K562 (cell line): Measurements from ENCODE around the gene VWA3B. TPM values are rescaled to one million over a fixed set of nuclear protein-coding genes. Genes with fewer than 3 reads are reported as not detected.

Experiments used
- ATAC-seq: fragments of 200-7000 bp; cut with Tn5 transposase; 3 replicates; pipeline ENCODE4 v1.9.1; 2020; ENCODE audit warnings: moderate library complexity
- BruUV-seq: library from RNA; stranded (reverse); fragments of 400-500 nt; replicated peaks from 2 replicates; lab custom pipeline; 2021; lab: Mats Ljungman, UMichigan
- CTCF ChIA-PET: fragments of 300-600 bp; formaldehyde crosslinking; extraction: SDS; loops from one replicate; lab custom pipeline; 2021; ENCODE audit warnings: low intra/inter-chr PET ratio; lab: Yijun Ruan, JAX
- POLR2A ChIA-PET: fragments of 300-600, 350-650 bp; sonication (Branson Sonifier 250); formaldehyde crosslinking; extraction: SDS; loops from one replicate; lab custom pipeline; 2021; ENCODE audit warnings: antibody characterized with exemption, inconsistent platforms; lab: Yijun Ruan, JAX
- DNase-seq, 4 experiments: peaks; one replicate each; pipeline versions ENCODE4 v3.0.0 to v3.0.0-alpha.2; 2011 to 2018; ENCODE audit warnings: low spot score in 3 of 4, mixed read lengths in 3 of 4; ENCODE audit errors: extremely low read depth in 1 of 4
- FAIRE-seq: peaks from 2 replicates; lab custom pipeline; 2011; peaks lifted over from hg19 to GRCh38; lab: Jason Lieb, UNC
- H2AFZ ChIP-seq: 2 replicates; pipeline ENCODE4 v1.6.0; 2011; ENCODE audit warnings: low read depth, low read length, control low read depth, inconsistent platforms
- H3K27ac ChIP-seq: fragments of 200-600 bp; 3 replicates; pipeline ENCODE4 v1.8.0; 2011; ENCODE audit warnings: low read depth, mild to moderate bottlenecking, control low read depth, inconsistent platforms, low read length, moderate library complexity, mixed read lengths; ENCODE audit errors: extremely low read depth
- H3K27me3 ChIP-seq, 2 experiments: fragments of 300-600 bp in 1 of 2; 2 replicates in 1 of 2; 3 replicates in 1 of 2; pipeline versions ENCODE4 v1.6.0 to v1.8.0; 2011; ENCODE audit warnings: inconsistent platforms in 2 of 2, low read length in 2 of 2, mild to moderate bottlenecking in 1 of 2, mixed read lengths in 1 of 2, moderate library complexity in 1 of 2; ENCODE audit not compliant: control insufficient read depth in 2 of 2, insufficient read depth in 2 of 2
- H3K36me3 ChIP-seq: fragments of 300-600 bp; 3 replicates; pipeline ENCODE4 v1.8.0; 2011; ENCODE audit warnings: mild to moderate bottlenecking, low read length, inconsistent platforms; ENCODE audit not compliant: control insufficient read depth, insufficient read depth
- H3K4me1 ChIP-seq, 2 experiments: fragments of 200-600 bp in 1 of 2; replicated peaks in 1 of 2; 2 replicates in 1 of 2; 3 replicates in 1 of 2; pipeline versions ENCODE4 v1.5.1 to v1.8.0; 2011; ENCODE audit warnings: inconsistent platforms in 2 of 2, low read length in 2 of 2, mild to moderate bottlenecking in 1 of 2, mixed read lengths in 1 of 2, moderate library complexity in 1 of 2; ENCODE audit not compliant: control insufficient read depth in 2 of 2, insufficient read depth in 2 of 2
- H3K4me2 ChIP-seq: 2 replicates; pipeline ENCODE4 v1.6.1; 2011; ENCODE audit warnings: low read length, control low read depth, inconsistent platforms, mixed read lengths; ENCODE audit not compliant: insufficient read depth
- H3K4me3 ChIP-seq: fragments of 200-600 bp; sonication (generic), shearing (Covaris generic); 2 replicates; pipeline ENCODE4 v1.5.1; 2016; ENCODE audit warnings: control low read depth, inconsistent platforms
- H3K79me2 ChIP-seq: fragments of 200-600 bp; 3 replicates; pipeline ENCODE4 v1.8.0; 2011; ENCODE audit warnings: low read length, inconsistent platforms; ENCODE audit not compliant: control insufficient read depth, insufficient read depth
- H3K9ac ChIP-seq, 2 experiments: 2 replicates each; pipeline versions ENCODE4 v1.6.0 to v1.6.1; 2011; ENCODE audit warnings: low read depth in 2 of 2, low read length in 2 of 2, control low read depth in 1 of 2, inconsistent platforms in 1 of 2, mild to moderate bottlenecking in 1 of 2, mixed read lengths in 1 of 2; ENCODE audit not compliant: insufficient read depth in 1 of 2
- H3K9me1 ChIP-seq: one replicate; pipeline ENCODE4 v1.6.0; 2011; ENCODE audit warnings: inconsistent platforms, mild to moderate bottlenecking, low read length, moderate library complexity; ENCODE audit not compliant: control insufficient read depth, insufficient read depth
- H3K9me3 ChIP-seq: replicated peaks from 2 replicates; pipeline ENCODE4 v1.5.1; 2011; ENCODE audit warnings: low read depth, low read length, inconsistent platforms; ENCODE audit not compliant: control insufficient read depth, insufficient read depth
- H4K20me1 ChIP-seq: replicated peaks from 2 replicates; pipeline ENCODE4 v1.6.1; 2011; ENCODE audit warnings: low read length, inconsistent platforms, mixed read lengths; ENCODE audit not compliant: control insufficient read depth, insufficient read depth
- CREB1 ChIP-seq, 2 experiments: sonication (generic) in 1 of 2; formaldehyde crosslinking in 1 of 2; IDR thresholded peaks; 2 replicates each; pipeline versions ENCODE4 v1.6.1 to v1.8.0; 2012 to 2022; ENCODE audit warnings: inconsistent platforms in 1 of 2, mild to moderate bottlenecking in 1 of 2, missing genetic modification reagents in 1 of 2, moderate library complexity in 1 of 2
- ERF ChIP-seq: fragments of 450-650 bp; formaldehyde crosslinking; IDR thresholded peaks from 2 replicates; pipeline ENCODE4 v1.4.0; 2020; ENCODE audit warnings: mild to moderate bottlenecking, mixed read lengths
- EWSR1 ChIP-seq: fragments of 450-650 bp; IDR thresholded peaks from 2 replicates; pipeline ENCODE4 v1.6.1; 2018; ENCODE audit warnings: borderline replicate concordance, mild to moderate bottlenecking, low read depth, moderate library complexity; ENCODE audit not compliant: partially characterized antibody
- MCM2 ChIP-seq: fragments of 450-650 bp; IDR thresholded peaks from 2 replicates; pipeline ENCODE4 v1.6.1; 2017; ENCODE audit warnings: low read depth, mild to moderate bottlenecking
- RBM34 ChIP-seq: fragments of 200-400 bp; formaldehyde crosslinking; IDR thresholded peaks from 2 replicates; pipeline ENCODE4 v1.6.1; 2018; ENCODE audit warnings: low read length, borderline replicate concordance; ENCODE audit not compliant: insufficient read depth
- SETDB1 ChIP-seq: IDR thresholded peaks from one replicate; pipeline ENCODE4 v1.6.1; 2012; ENCODE audit warnings: low read length, control low read depth, inconsistent platforms
- TRIM28 ChIP-seq: fragments of 450-650 bp; IDR thresholded peaks from 2 replicates; pipeline ENCODE4 v1.6.1; 2017
- ZNF224 ChIP-seq: sonication (generic); formaldehyde crosslinking; IDR thresholded peaks from 2 replicates; pipeline ENCODE4 v1.8.0; 2022; ENCODE audit warnings: mild to moderate bottlenecking, missing genetic modification reagents
- ZNF274 ChIP-seq: IDR thresholded peaks from 2 replicates; pipeline ENCODE4 v1.6.1; 2011; ENCODE audit warnings: low read depth, mild to moderate bottlenecking, low read length, moderate library complexity, borderline replicate concordance
- ZNF316 ChIP-seq: fragments of 450-650 bp; IDR thresholded peaks from 2 replicates; pipeline ENCODE4 v1.6.1; 2016
- ZNF75A ChIP-seq: fragments of 450-650 bp; formaldehyde crosslinking; IDR thresholded peaks from 2 replicates; pipeline ENCODE4 v1.4.0; 2020; ENCODE audit warnings: mild to moderate bottlenecking
- in situ Hi-C: fragments of 300-500 bp; cut with MboI; formaldehyde crosslinking; loops from 4 replicates; pipeline ENCODE4 v1.15.0; 2018; ENCODE audit warnings: inconsistent platforms, mixed read lengths
- intact Hi-C: fragments of 100-400 bp; cut with micrococcal nuclease; formaldehyde crosslinking; loops from 2 replicates; pipeline ENCODE4 v1.14.2; 2022
- polyA plus RNA-seq, 8 experiments: library from polyadenylated mRNA; depleted of rRNA in 4 of 8; stranded (reverse) in 5 of 8; unstranded in 3 of 8; fragments of >200 nt; fragmentation: Nextera tagmentation in 2 of 8; fragmentation: Illumina TruSeq in 1 of 8; extraction: Ambion mirVana in 2 of 8; extraction: Trizol in 1 of 8; gene quantifications; 2 replicates each; pipeline versions ENCODE4 v1.2.1 to v1.2.3, GENCODE V29; 2011 to 2014; ENCODE audit warnings: inconsistent platforms in 1 of 8, missing spikeins in 1 of 8
- total RNA-seq, 7 experiments: library from RNA; depleted of rRNA in 6 of 7; stranded (reverse); fragments of >200 nt in 6 of 7; fragmentation: Illumina TruSeq in 2 of 7; extraction: Trizol in 2 of 7; gene quantifications; 2 replicates each; pipeline versions ENCODE4 v1.2.1 to v1.2.3, GENCODE V29; 2011 to 2021; ENCODE audit warnings: low replicate concordance in 1 of 7
- TF ChIP-seq, protein P1 (sequence below), 3 experiments: fragments of 200-800 bp in 1 of 3; fragments of 250-450 bp in 1 of 3; fragments of 450-650 bp in 1 of 3; sonication (Bioruptor Pico) in 1 of 3; sonication (Bioruptor generic) in 1 of 3; formaldehyde crosslinking in 1 of 3; IDR thresholded peaks; 2 replicates each; pipeline versions ENCODE4 v1.6.1 to v1.8.0; 2016 to 2022; ENCODE audit warnings: mild to moderate bottlenecking in 2 of 3, missing genetic modification characterization in 2 of 3, missing compliant biosample characterization in 1 of 3, moderate library complexity in 1 of 3
- TF ChIP-seq, protein P2 (sequence below): sonication (generic); formaldehyde crosslinking; IDR thresholded peaks from 2 replicates; pipeline ENCODE4 v1.8.0; 2022; ENCODE audit warnings: mild to moderate bottlenecking, missing genetic modification reagents, borderline replicate concordance
- TF ChIP-seq, protein P3 (sequence below): fragments of 250-450 bp; sonication (Bioruptor Pico); IDR thresholded peaks from 2 replicates; pipeline ENCODE4 v1.5.0; 2020; ENCODE audit warnings: mild to moderate bottlenecking, borderline replicate concordance
- TF ChIP-seq, protein P4 (sequence below): fragments of 450-650 bp; formaldehyde crosslinking; IDR thresholded peaks from 2 replicates; pipeline ENCODE4 v1.4.0; 2020; ENCODE audit warnings: mild to moderate bottlenecking

VWA3B gene
- total and polyA plus RNA-seq, 9 of the 15 experiments (the other 6 are each of a cell fraction or from before 2014, with no cell fraction given) = not detected

DNA sequence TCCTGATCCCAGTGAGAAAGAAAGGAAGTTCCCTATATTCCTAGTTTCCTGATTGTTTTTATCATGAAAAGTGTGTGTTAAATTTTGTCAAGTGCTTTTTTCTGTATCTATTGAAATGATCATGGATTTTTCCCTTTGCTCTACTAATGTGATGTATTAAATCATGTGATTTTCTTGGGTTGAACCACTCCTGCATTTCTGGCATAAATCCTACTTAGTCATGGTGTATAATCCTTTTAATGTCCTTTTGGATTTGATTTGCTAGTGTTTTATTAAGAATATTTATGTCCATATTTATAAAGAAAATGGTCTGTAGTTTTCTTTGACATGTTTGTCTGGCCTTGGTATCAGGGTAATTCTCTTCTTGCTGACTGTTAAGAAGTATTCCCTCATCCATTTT, 171.9 kb downstream of the VWA3B start:
- no peak for FAIRE-seq
- Histone ChIP-seq H3K27ac (no peak overlapping the region), H3K9ac (no peak overlapping the region), H4K20me1 (no peaks in the 10 kb centered on the region), H3K4me1 (no peaks in the 10 kb centered on the region), H3K9me1 (no peaks in the 10 kb centered on the region), H3K79me2 (no peaks in the 10 kb centered on the region), H3K4me2 (no peak overlapping the region), H2AFZ (no peak overlapping the region), H3K9me3 (peaks cover 6% of the 10 kb centered on the region), H3K36me3 (no peaks in the 10 kb centered on the region), H3K27me3 (peaks cover 7 to 13% of the 10 kb centered on the region in 2 experiments; a peak in 3 of 5 replicates), H3K4me3 (no peak overlapping the region)
- no peak for ATAC-seq
- CTCF ChIA-PET = no interaction called here
- intact Hi-C loops = no loop called here
- in situ Hi-C loops = no loop called here
- BruUV-seq = no TSS peak
- no peak for DNase-seq
- POLR2A ChIA-PET = no interaction called here
- TF ChIP-seq SETDB1 (no peak), TRIM28 (no peak), ZNF274 (no peak), ZNF316 (no peak), RBM34 (no peak), EWSR1 (no peak), ZNF75A (no peak), ZNF224 (no peak), CREB1 (IDR thresholded peaks at IDR 0.05) (no peak), CREB1 (CRISPR knock-in tag; IDR thresholded peaks at IDR 0.05) (no peak), ERF (CRISPR knock-in tag) (no peak), MCM2 (no peak)
- TF ChIP-seq, protein P1, sequence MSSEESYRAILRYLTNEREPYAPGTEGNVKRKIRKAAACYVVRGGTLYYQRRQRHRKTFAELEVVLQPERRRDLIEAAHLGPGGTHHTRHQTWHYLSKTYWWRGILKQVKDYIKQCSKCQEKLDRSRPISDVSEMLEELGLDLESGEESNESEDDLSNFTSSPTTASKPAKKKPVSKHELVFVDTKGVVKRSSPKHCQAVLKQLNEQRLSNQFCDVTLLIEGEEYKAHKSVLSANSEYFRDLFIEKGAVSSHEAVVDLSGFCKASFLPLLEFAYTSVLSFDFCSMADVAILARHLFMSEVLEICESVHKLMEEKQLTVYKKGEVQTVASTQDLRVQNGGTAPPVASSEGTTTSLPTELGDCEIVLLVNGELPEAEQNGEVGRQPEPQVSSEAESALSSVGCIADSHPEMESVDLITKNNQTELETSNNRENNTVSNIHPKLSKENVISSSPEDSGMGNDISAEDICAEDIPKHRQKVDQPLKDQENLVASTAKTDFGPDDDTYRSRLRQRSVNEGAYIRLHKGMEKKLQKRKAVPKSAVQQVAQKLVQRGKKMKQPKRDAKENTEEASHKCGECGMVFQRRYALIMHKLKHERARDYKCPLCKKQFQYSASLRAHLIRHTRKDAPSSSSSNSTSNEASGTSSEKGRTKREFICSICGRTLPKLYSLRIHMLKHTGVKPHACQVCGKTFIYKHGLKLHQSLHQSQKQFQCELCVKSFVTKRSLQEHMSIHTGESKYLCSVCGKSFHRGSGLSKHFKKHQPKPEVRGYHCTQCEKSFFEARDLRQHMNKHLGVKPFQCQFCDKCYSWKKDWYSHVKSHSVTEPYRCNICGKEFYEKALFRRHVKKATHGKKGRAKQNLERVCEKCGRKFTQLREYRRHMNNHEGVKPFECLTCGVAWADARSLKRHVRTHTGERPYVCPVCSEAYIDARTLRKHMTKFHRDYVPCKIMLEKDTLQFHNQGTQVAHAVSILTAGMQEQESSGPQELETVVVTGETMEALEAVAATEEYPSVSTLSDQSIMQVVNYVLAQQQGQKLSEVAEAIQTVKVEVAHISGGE (CRISPR knock-in tag; IDR thresholded peaks at IDR 0.05) = no peak
- TF ChIP-seq, protein P2, sequence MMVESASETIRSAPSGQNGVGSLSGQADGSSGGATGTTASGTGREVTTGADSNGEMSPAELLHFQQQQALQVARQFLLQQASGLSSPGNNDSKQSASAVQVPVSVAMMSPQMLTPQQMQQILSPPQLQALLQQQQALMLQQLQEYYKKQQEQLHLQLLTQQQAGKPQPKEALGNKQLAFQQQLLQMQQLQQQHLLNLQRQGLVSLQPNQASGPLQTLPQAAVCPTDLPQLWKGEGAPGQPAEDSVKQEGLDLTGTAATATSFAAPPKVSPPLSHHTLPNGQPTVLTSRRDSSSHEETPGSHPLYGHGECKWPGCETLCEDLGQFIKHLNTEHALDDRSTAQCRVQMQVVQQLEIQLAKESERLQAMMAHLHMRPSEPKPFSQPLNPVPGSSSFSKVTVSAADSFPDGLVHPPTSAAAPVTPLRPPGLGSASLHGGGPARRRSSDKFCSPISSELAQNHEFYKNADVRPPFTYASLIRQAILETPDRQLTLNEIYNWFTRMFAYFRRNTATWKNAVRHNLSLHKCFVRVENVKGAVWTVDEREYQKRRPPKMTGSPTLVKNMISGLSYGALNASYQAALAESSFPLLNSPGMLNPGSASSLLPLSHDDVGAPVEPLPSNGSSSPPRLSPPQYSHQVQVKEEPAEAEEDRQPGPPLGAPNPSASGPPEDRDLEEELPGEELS (CRISPR knock-in tag) = no peak
- TF ChIP-seq, protein P3, sequence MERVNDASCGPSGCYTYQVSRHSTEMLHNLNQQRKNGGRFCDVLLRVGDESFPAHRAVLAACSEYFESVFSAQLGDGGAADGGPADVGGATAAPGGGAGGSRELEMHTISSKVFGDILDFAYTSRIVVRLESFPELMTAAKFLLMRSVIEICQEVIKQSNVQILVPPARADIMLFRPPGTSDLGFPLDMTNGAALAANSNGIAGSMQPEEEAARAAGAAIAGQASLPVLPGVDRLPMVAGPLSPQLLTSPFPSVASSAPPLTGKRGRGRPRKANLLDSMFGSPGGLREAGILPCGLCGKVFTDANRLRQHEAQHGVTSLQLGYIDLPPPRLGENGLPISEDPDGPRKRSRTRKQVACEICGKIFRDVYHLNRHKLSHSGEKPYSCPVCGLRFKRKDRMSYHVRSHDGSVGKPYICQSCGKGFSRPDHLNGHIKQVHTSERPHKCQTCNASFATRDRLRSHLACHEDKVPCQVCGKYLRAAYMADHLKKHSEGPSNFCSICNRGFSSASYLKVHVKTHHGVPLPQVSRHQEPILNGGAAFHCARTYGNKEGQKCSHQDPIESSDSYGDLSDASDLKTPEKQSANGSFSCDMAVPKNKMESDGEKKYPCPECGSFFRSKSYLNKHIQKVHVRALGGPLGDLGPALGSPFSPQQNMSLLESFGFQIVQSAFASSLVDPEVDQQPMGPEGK = no peak
- TF ChIP-seq, protein P4, sequence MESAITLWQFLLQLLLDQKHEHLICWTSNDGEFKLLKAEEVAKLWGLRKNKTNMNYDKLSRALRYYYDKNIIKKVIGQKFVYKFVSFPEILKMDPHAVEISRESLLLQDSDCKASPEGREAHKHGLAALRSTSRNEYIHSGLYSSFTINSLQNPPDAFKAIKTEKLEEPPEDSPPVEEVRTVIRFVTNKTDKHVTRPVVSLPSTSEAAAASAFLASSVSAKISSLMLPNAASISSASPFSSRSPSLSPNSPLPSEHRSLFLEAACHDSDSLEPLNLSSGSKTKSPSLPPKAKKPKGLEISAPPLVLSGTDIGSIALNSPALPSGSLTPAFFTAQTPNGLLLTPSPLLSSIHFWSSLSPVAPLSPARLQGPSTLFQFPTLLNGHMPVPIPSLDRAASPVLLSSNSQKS (CRISPR knock-in tag) = no peak
